Measurements from ENCODE around the gene TANK.

Gene TANK

GRCh38 chr2:161118722-161119121 is 41.5 kb upstream of the TANK start:
- DNase-seq (ENCODE audit: insufficient read length, low spot score), result no peak
- TF ChIP-seq PAX5 (IDR thresholded peaks at IDR 0.05; ENCODE audit: insufficient read depth, low read length, severe bottlenecking), result no peak
- no peak for TF ChIP-seq POLR2A (IDR thresholded peaks at IDR 0.05; ENCODE audit: low read depth, low read length)
- no peak for TF ChIP-seq TAF1 (IDR thresholded peaks at IDR 0.05; ENCODE audit: low read depth, low read length)
- TF ChIP-seq POLR2AphosphoS5 (IDR thresholded peaks at IDR 0.05; ENCODE audit: low read depth, low read length), result no peak
- TF ChIP-seq POU2F2 (IDR thresholded peaks at IDR 0.05; ENCODE audit: low read depth, low read length), result no peak
- TF ChIP-seq SPI1 (IDR thresholded peaks at IDR 0.05; ENCODE audit: low read depth, low read length), result no peak
- no peak for FAIRE-seq

GRCh38 chr2:161119483-161119882 is 40.7 kb upstream of the TANK start:
- DNase-seq (ENCODE audit: insufficient read length, low spot score), result no peak
- no peak for FAIRE-seq
- TF ChIP-seq TAF1 (IDR thresholded peaks at IDR 0.05; ENCODE audit: low read depth, low read length), result no peak
- no peak for TF ChIP-seq POLR2A (IDR thresholded peaks at IDR 0.05; ENCODE audit: low read depth, low read length)

- TF ChIP-seq SPI1 (IDR thresholded peaks at IDR 0.05; ENCODE audit: low read depth, low read length), result no peak
- DNase-seq (ENCODE audit: insufficient read length, low spot score) (no peak), FAIRE-seq (no peak)
Measured at GRCh38 chr2:161120775-161121174, 39.5 kb upstream of the TANK start.

GRCh38 chr2:161121622-161122021 is 38.6 kb upstream of the TANK start:
- no peak for DNase-seq (ENCODE audit: insufficient read length, low spot score)
- FAIRE-seq, result no peak
- TF ChIP-seq SPI1 (IDR thresholded peaks at IDR 0.05; ENCODE audit: low read depth, low read length) (no peak), TAF1 (IDR thresholded peaks at IDR 0.05; ENCODE audit: low read depth, low read length) (no peak), POLR2AphosphoS5 (IDR thresholded peaks at IDR 0.05; ENCODE audit: low read depth, low read length) (no peak), POU2F2 (IDR thresholded peaks at IDR 0.05; ENCODE audit: low read depth, low read length) (no peak), PAX5 (IDR thresholded peaks at IDR 0.05; ENCODE audit: insufficient read depth, low read length, severe bottlenecking) (no peak), POLR2A (IDR thresholded peaks at IDR 0.05; ENCODE audit: low read depth, low read length) (no peak)

- TF ChIP-seq PAX5 (IDR thresholded peaks at IDR 0.05; ENCODE audit: insufficient read depth, low read length, severe bottlenecking) (no peak), POLR2AphosphoS5 (IDR thresholded peaks at IDR 0.05; ENCODE audit: low read depth, low read length) (no peak), SPI1 (IDR thresholded peaks at IDR 0.05; ENCODE audit: low read depth, low read length) (no peak), POLR2A (IDR thresholded peaks at IDR 0.05; ENCODE audit: low read depth, low read length) (no peak), POU2F2 (IDR thresholded peaks at IDR 0.05; ENCODE audit: low read depth, low read length) (no peak), TAF1 (IDR thresholded peaks at IDR 0.05; ENCODE audit: low read depth, low read length) (no peak)
- DNase-seq (ENCODE audit: insufficient read length, low spot score) (no peak), FAIRE-seq (peak; percentile 65)
Measured at GRCh38 chr2:161122772-161123530, 37.3 kb upstream of the TANK start.

GRCh38 chr2:161123531-161124030 is 36.6 kb upstream of the TANK start:
- DNase-seq (ENCODE audit: insufficient read length, low spot score) (no peak), FAIRE-seq (no peak)
- TF ChIP-seq TAF1 (IDR thresholded peaks at IDR 0.05; ENCODE audit: low read depth, low read length) (no peak), POU2F2 (IDR thresholded peaks at IDR 0.05; ENCODE audit: low read depth, low read length) (no peak), SPI1 (IDR thresholded peaks at IDR 0.05; ENCODE audit: low read depth, low read length) (no peak), PAX5 (IDR thresholded peaks at IDR 0.05; ENCODE audit: insufficient read depth, low read length, severe bottlenecking) (no peak), POLR2A (IDR thresholded peaks at IDR 0.05; ENCODE audit: low read depth, low read length) (no peak), POLR2AphosphoS5 (IDR thresholded peaks at IDR 0.05; ENCODE audit: low read depth, low read length) (no peak)

GRCh38 chr2:161124201-161124600 is 36.0 kb upstream of the TANK start:
- DNase-seq (ENCODE audit: insufficient read length, low spot score) (no peak), FAIRE-seq (no peak)
- TF ChIP-seq TAF1 (IDR thresholded peaks at IDR 0.05; ENCODE audit: low read depth, low read length), result no peak
- TF ChIP-seq PAX5 (IDR thresholded peaks at IDR 0.05; ENCODE audit: insufficient read depth, low read length, severe bottlenecking), result no peak
- TF ChIP-seq POLR2AphosphoS5 (IDR thresholded peaks at IDR 0.05; ENCODE audit: low read depth, low read length), result no peak
- TF ChIP-seq POLR2A (IDR thresholded peaks at IDR 0.05; ENCODE audit: low read depth, low read length), result no peak
- TF ChIP-seq POU2F2 (IDR thresholded peaks at IDR 0.05; ENCODE audit: low read depth, low read length), result no peak
- TF ChIP-seq SPI1 (IDR thresholded peaks at IDR 0.05; ENCODE audit: low read depth, low read length), result no peak

- DNase-seq (ENCODE audit: insufficient read length, low spot score), result no peak
- no peak for FAIRE-seq
- TF ChIP-seq SPI1 (IDR thresholded peaks at IDR 0.05; ENCODE audit: low read depth, low read length) (no peak), POU2F2 (IDR thresholded peaks at IDR 0.05; ENCODE audit: low read depth, low read length) (no peak), POLR2AphosphoS5 (IDR thresholded peaks at IDR 0.05; ENCODE audit: low read depth, low read length) (no peak), POLR2A (IDR thresholded peaks at IDR 0.05; ENCODE audit: low read depth, low read length) (no peak), TAF1 (IDR thresholded peaks at IDR 0.05; ENCODE audit: low read depth, low read length) (no peak), PAX5 (IDR thresholded peaks at IDR 0.05; ENCODE audit: insufficient read depth, low read length, severe bottlenecking) (no peak)
Measured at GRCh38 chr2:161128885-161129284, 31.3 kb upstream of the TANK start.

GRCh38 chr2:161130354-161130753 is 29.9 kb upstream of the TANK start:
- FAIRE-seq (no peak), DNase-seq (ENCODE audit: insufficient read length, low spot score) (no peak)
- TF ChIP-seq POU2F2 (IDR thresholded peaks at IDR 0.05; ENCODE audit: low read depth, low read length), result no peak
- TF ChIP-seq POLR2AphosphoS5 (IDR thresholded peaks at IDR 0.05; ENCODE audit: low read depth, low read length), result no peak
- TF ChIP-seq TAF1 (IDR thresholded peaks at IDR 0.05; ENCODE audit: low read depth, low read length), result no peak
- TF ChIP-seq PAX5 (IDR thresholded peaks at IDR 0.05; ENCODE audit: insufficient read depth, low read length, severe bottlenecking), result no peak
- no peak for TF ChIP-seq POLR2A (IDR thresholded peaks at IDR 0.05; ENCODE audit: low read depth, low read length)
- no peak for TF ChIP-seq SPI1 (IDR thresholded peaks at IDR 0.05; ENCODE audit: low read depth, low read length)

GRCh38 chr2:161131074-161131680 is 29.1 kb upstream of the TANK start:
- no peak for TF ChIP-seq SPI1 (IDR thresholded peaks at IDR 0.05; ENCODE audit: low read depth, low read length)
- no peak for TF ChIP-seq TAF1 (IDR thresholded peaks at IDR 0.05; ENCODE audit: low read depth, low read length)
- TF ChIP-seq PAX5 (IDR thresholded peaks at IDR 0.05; ENCODE audit: insufficient read depth, low read length, severe bottlenecking), result no peak
- no peak for TF ChIP-seq POU2F2 (IDR thresholded peaks at IDR 0.05; ENCODE audit: low read depth, low read length)
- TF ChIP-seq POLR2AphosphoS5 (IDR thresholded peaks at IDR 0.05; ENCODE audit: low read depth, low read length), result no peak
- TF ChIP-seq POLR2A (IDR thresholded peaks at IDR 0.05; ENCODE audit: low read depth, low read length), result no peak
- no peak for FAIRE-seq
- DNase-seq (ENCODE audit: insufficient read length, low spot score), result no peak

Measured in GM12891 (cell line).